GM21619 (cell line): ENCODE measurements around the gene GUK1.

Experiments
- ATAC-seq: cut with Tn5 transposase; IDR thresholded peaks from one replicate; pipeline ENCODE4 v1.9.1; 2021; ENCODE audit not compliant: unreplicated experiment

Gene GUK1

DNA sequence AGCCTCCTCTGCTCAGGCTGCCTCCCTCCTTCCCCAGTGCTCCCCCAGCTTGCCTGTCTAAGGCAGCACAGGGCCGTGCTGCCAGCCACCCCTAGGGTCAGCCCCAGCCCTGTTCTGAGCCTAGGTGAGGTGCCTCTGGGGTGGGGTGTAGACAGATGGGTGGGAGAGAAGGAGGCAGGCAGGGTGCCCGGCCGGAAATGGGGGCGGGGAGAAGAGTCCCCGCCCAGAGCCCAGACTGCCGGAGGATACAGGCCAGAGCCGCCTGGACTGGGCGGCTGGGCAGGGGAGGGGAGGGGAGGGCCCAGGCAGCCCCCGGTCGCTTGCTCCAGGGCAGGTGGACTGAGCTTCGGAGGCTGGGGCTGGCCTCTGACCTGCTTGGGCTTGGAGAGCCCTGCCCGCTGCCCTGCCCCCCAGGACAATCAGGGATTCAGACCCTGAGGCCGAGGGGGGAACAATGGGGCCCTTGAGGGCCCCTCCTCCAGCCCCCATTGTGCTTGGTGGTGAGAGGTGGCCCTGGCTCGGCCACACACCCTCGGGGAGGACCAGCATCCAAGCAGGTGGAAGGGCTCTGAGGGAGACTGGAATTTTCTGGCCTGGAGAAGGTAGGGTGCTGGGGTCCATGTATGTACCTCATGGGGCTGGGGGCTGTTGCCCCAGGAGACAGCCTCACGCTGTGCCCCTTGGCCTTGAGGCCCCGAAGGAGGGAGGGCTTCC lies 9.5 kb downstream of the GUK1 start, which contains the start of gene GJC2:
Gene GJC2, plus strand, starts transcription at position 525 of the 714 bp plus-strand sequence. CDS start 7,829 bp downstream, outside the sequence.
- ATAC-seq: no peak

DNA sequence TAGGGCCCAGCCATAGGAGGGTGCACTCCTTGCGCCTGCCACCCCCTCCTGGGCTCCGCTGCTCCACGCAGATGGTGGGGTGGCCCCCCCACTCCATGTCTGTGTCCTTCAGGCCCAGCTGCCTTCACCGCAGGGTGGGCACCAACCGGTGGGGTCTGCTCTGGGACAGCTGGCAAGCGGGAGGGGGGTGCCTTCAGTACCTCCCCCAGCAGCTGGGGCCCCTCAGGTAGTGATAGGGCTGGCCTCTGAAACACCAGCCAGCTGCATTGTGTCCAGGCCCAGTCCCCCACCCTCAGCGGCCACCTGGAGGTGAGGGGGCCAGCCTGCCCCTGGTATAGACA lies 10.0 kb downstream of the GUK1 start:
- ATAC-seq: no peak

DNA sequence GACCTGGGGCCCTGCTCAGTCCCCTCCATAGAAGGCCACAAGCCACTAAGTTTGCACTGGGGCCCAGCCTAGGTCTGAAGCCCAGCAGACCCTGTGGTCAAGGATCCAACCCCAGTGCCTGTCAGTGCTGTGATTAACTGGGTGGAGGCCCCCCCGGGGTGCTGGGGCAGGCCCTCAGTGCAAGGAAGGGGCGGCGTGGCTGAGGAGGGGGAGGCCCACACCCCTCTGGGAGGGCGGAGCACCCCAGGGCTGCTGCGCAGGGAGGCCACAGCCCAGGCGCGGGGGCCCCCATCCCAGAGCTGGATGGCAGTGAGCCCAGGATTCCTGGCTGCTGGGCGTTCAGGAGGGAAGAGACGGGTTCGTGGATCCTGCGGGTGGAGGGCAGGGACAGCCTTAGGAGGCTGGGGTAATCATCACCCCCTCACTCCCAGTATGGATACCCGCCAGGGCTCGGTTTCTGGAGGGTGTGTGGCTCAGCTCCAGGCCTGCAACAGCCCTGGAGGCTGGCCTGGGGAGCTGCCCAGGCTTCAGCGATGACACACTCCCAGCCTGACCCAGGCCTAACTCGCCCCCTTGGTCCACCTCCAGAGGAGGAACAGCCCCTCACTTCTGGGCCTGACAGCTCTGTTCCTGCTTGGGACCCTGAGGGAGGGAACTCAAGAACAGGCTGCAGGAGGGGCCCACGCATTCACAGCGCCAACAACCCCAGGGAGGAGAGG lies 10.5 kb downstream of the GUK1 start:
- no peak for ATAC-seq

DNA sequence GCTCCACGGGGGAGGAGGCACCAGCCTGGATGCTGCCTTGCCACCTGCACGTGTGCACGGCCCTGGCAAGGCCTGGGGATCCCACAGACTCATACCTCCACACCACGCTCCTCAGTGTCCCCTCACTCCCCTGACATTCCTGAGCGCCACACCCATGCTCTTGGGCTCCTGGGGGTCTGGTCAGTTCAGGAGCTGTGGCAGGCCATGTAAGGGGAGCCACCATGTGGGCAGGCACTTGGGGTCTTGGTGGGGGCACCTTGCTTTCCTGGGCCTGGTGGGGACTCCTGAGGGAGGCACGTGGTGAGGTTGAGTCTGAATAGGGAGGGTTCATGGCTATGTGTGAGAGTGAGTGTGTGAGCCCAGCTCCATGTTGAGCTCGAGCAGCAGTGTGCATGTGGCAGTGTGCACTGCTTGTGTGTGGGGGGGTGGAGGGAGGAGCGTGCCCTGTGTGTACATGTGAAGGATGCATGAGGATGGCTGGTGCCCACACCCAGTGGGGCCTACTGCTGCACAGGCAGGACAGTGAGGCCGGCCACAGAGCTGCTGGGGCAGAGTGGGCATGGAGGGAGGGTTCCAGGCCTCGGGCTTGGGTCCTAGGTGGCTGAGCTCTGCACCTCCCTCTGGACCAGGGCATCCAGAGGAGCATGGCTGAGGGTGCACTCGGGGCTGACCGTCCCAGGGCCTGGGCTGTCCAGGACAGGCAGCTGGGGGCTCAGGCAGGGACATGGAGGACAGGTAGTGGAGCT lies 11.3 kb downstream of the GUK1 start:
- ATAC-seq: no peak

DNA sequence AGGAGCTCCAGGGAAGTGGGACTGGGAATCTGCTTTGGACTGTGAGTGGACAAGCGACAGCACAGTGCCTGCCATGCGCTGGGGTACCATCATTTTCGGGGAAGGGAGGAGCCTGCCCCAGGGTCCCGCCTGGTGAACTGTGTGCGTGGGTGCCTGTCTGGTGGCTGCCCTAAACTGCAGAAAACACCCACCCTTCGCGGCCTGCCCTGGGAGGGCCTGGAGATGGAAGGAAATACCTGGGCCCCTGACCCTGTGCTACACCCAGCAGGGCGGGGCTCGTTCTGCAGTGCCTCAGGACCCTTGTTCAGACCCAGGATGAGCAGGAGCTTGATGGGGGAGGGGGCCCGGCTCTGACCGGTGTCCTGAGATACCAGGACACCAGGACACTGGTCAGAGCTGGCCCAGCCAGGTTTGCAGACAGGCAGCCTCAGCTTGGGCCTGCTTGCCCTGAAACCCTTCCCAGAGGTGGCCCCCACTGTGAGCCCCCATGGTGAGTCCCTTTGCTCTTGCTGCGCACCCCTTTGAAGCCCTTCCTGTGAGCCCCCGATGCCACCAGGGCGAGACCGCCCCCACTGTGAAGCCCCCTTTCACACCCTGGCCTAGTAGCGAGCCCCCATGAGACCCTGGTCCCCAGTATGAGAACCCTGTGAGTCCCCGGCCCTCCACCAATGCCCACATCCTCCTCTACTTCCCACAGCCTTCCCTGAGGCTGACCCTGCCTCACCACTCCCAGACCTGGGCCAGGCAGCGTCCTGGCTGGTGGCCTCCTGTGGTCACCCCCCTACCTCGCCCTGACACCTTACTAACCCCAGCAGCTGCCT lies 12.2 kb downstream of the GUK1 start:
- ATAC-seq: no peak

DNA sequence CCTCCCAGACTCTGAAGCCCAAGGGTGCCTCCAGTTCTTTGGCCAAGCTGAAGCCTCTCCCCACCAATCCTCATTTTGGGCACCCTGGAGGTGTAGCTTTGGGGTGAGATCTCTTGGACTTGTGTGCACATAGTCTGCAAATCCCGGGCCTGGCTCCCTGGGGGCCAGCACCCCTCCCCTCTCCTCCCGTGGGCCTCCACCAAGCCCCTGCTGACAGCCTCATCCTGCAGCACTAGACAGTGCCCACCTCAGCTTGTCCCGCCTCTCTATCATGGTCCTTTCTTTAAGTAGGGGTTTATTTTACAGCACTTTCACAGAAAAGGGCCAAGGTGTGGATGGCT lies 12.8 kb downstream of the GUK1 start:
- no peak for ATAC-seq

DNA sequence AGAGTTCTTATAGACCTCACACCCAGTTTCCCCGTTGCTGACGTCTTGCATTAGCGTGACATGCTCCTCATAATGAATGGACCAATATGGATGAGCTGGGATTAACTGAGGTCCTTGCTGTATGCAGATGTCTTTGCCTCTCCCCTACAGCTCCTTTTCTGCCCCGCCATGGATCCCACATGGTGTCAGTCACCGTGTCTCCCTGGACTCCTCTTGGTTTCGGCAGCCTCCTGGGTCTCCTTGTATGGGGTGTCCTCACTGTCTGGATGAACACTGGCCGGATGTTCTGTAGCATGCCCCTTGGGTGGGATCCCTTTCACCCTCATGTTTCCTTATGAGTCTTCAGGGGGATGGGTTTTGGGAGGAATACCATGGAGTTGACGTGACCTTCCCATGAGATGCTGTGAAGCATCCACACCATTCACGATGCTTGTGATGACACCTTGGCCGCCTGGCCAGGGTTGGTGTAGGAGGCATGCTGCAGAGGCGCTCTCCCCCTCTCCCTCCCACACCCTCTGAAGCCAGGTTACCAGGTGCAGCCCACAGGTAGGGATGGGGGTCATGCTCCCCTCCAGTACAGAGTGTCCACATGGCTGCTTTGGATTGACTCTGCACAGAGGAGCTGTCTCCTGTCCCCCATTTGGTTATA lies 14.1 kb downstream of the GUK1 start:
- ATAC-seq: no peak

DNA sequence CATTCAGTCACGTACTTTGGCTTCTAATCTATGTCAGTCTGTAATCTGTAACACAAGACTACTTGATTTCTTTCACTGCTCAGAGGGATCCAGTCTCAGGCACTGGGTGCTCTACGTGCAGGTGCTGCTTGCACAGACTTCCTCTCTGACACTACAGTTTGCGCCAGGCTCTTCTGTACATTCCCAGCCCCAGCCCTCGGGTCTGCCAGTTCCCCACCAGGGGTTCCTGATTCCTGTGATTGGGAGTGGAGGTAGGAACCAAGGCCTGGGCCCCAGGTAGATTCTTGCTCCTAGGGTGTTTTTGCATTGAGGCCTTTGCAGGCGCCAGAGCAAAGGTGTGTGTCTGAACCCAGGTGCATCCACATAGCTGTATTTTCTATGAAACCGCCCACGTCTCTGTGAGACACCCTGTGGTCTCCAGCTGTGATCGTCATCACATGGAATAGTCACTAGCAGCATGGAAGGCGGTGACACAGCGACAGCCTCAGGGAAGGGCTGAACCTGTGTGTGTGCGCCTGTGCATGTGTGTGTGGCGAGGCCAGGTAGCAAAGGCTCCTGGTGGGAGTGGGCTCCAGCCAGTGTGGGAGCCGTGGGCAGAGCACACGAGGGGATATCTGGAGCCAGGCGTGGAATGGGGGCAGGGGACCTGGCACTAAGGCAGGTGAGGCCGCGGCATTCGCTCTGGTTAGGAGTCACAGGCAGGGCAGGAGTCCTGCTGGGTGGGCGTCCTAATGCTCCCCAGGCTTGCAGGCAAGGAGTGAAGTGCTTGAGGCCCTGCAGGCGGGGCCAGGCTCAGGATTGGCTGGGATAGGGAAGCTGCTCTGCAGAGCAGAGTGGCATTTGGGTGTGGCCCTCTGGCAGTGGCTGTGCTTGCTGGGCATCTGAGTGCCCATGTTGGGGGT lies 14.8 kb downstream of the GUK1 start:
- ATAC-seq: no peak

DNA sequence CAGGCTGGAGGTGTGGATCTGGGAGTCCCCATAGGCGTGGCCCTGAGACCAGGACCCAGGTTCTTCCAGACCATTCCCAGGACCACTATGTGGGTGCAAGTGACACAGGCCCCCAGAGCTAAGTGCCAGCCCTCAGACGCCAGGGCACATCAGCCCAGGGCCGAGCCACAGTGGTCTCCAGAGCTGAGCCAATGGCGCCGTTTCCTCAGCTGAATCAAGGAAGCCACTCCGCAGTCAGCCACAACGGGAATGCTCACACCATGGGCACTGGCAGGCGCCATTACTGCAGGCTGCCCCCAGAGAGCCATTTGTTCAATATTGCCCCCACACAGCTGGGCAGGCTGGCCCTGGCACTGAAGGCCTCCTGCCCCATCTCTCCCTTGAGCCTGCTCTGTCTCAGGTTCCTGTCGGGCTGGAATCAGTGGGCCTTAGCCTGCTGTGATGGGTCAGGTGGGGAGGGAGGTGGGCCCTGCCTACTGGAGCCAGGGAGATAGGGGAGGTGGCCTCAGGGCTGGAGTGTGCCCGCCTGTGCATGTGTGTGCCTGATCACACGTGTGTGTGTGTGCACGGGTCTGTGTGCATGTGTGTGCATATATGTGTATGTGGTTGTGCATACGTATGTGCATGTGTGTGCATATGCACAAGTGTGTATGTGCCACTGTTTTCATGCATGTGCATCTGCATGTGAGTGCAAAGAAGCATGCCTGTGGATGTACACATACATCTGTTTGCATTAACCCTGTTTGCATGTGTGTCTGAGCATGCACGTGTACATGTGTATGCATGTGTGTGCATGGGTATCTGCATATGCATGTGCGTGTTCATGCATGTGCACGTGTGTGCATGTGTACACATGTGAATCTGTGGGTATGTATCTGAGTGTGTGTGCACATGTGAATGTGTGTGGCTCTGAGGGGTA lies 15.8 kb downstream of the GUK1 start:
- ATAC-seq: no peak

DNA sequence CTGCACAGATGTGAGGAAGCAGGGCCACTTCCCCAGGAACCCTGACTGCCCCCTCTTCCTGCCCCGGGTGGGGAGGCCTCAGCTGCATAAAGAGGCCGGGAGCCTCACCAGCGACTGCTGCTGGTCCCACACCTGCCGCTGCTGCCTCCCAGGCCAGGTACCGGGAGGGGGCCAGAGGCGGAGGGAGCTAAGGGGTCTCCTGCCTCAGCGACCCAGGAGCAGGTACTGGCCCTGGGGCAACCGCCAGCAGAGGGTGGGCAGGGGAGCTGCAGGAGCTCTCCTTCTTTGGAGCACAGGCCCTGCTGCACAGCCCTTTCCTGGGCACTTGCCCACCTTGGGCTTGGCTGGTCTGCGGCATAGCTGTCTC lies 16.4 kb downstream of the GUK1 start:
- ATAC-seq: no peak

DNA sequence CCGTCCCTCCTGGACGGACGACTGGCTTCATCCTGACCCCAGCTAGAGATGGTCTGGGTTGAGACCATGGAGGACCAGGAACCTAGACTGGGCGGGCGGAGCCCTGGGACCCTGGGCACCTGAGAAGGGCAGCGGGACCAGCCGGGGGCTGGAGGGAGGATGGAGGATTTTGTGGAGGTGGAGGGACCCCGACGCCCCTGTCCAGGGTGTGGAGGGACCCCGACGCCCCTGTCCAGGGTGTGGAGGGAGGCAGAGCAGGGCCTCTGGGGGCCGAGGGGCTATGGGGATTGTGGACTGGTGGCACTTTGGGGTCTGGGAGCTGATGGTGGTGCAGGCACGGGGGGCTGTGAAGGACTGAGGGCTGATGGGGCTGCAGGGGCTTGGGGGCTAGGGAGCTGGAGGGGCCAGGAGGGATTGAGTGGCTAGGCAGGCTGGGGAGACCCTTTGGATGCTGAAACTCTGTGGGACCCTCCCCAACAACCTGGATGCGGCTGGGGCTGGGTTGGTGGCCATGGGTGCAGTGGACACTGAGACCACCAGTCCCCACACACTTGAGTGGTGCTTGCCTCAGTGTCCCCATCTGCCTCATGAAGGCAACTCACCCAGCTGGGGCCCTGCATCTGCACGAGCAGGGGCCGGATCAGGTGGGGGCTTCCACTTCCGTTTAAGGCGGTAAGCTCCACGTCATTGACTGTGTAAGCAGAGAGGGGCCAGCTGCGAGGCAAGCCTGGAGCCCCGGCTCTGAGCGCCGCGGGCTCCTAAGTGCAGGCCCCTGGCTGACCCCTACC lies 17.1 kb downstream of the GUK1 start:
- no peak for ATAC-seq

DNA sequence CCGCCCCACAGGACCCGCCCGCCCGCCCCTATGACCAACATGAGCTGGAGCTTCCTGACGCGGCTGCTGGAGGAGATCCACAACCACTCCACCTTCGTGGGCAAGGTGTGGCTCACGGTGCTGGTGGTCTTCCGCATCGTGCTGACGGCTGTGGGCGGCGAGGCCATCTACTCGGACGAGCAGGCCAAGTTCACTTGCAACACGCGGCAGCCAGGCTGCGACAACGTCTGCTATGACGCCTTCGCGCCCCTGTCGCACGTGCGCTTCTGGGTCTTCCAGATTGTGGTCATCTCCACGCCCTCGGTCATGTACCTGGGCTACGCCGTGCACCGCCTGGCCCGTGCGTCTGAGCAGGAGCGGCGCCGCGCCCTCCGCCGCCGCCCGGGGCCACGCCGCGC lies 17.6 kb downstream of the GUK1 start:
- no peak for ATAC-seq

DNA sequence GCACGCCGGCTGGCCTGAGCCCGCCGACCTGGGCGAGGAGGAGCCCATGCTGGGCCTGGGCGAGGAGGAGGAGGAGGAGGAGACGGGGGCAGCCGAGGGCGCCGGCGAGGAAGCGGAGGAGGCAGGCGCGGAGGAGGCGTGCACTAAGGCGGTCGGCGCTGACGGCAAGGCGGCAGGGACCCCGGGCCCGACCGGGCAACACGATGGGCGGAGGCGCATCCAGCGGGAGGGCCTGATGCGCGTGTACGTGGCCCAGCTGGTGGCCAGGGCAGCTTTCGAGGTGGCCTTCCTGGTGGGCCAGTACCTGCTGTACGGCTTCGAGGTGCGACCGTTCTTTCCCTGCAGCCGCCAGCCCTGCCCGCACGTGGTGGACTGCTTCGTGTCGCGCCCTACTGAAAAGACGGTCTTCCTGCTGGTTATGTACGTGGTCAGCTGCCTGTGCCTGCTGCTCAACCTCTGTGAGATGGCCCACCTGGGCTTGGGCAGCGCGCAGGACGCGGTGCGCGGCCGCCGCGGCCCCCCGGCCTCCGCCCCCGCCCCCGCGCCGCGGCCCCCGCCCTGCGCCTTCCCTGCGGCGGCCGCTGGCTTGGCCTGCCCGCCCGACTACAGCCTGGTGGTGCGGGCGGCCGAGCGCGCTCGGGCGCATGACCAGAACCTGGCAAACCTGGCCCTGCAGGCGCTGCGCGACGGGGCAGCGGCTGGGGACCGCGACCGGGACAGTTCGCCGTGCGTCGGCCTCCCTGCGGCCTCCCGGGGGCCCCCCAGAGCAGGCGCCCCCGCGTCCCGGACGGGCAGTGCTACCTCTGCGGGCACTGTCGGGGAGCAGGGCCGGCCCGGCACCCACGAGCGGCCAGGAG lies 18.3 kb downstream of the GUK1 start:
- ATAC-seq: no peak

DNA sequence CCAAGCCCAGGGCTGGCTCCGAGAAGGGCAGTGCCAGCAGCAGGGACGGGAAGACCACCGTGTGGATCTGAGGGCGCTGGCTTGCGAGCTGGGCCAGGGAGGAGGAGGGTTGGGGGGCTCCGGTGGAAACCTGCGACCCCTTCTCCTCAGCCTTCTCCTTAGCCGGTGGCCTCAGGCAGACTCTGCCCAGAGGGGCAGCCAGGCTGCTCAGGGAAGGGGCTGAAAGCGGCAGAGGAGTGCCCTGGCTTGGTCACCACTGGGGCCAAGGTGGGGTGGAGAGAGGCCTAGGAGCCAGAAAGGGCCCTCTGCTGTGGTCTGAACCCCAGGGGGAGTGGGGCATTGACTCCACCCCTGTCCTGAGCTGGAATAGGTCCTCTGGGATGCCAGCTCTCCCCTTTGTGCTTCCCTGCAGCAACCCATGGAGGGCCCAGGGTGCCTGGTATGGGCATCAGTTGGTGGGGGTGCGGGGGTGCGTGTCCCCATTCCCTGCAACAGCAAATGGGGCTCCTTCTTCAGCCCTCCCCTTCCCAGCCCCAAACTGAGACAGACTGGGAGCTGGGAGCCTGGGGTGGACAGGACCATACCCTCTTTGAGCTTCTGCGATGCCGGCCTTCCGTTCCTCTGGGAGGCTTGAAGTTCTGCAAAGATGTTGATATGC lies 19.1 kb downstream of the GUK1 start:
- ATAC-seq: no peak

DNA sequence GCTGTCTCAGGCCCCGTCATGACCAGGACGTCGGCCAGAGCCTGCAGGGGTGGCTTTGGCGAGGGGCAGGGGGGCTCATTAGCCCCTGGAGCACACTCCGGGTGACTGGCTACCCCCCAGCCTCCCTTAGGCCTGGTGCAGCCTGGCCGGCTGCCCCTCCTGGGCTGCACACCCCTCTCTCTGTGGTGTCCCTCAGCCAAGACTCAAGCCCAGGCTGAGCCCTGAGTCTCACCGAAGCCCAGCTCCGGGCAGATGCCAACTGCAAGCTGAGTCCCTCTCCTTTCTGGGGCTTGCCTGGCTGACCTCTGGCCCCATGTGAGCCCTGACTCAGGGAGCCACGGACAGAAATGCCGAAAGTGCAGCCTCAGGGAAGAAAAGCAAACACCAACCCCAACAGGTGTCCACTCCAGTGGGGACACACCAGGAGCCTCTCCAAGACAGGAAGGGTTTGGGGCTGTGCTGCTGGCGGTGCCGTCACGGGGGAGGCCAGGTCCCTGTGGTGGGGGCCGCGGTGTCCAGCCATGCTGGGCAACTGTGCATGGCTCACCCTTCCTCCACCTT lies 20.2 kb downstream of the GUK1 start:
- ATAC-seq: no peak

DNA sequence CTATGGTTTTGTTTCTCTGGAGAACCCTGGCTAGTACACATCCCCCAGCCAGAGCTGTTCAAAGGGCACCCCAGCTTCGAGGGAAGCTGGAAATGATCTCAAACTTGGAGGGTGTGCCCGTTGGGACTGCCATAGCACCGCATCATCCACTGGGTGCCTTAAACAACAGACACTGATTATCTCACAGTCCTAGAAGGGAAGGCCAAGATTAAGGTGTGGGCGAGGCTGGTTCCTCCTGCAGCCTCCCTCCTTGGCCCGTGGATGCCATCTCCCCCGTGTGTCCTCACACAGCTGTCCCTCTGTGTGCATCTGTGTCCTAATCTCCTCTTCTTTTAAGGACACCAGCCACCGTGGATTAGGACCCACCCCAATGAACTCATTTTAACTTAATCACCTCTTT lies 21.3 kb downstream of the GUK1 start:
- no peak for ATAC-seq
